Activated naive CD4-positive, alpha-beta T cell treated with anti-CD3 and anti-CD28 coated beads for 36 hours (primary cell): ENCODE data around the gene LIF. TPM values are rescaled to one million over a fixed set of nuclear protein-coding genes. Genes with fewer than 3 reads are reported as not detected.

Experiments used
- CTCF ChIA-PET: fragments of 350-600 bp; sonication (Branson Sonifier 250); formaldehyde crosslinking; loops from one replicate; lab custom pipeline; 2021; ENCODE audit warnings: antibody characterized with exemption; lab: Charles Lee
- DNase-seq: peaks from one replicate; pipeline ENCODE4 v3.0.0-alpha.2; 2020
- H3K27ac Mint-ChIP-seq: one replicate; pipeline ENCODE4 v1.8.0; 2021; ENCODE audit warnings: mild to moderate bottlenecking, mixed read lengths
- H3K27me3 Mint-ChIP-seq: one replicate; pipeline ENCODE4 v1.8.0; 2021; ENCODE audit warnings: low read depth, mixed read lengths
- H3K36me3 Mint-ChIP-seq: one replicate; pipeline ENCODE4 v1.8.0; 2021; ENCODE audit warnings: low read depth, mixed read lengths
- H3K4me1 Mint-ChIP-seq: one replicate; pipeline ENCODE4 v1.8.0; 2021; ENCODE audit warnings: low read depth, mixed read lengths
- H3K4me3 Mint-ChIP-seq: one replicate; pipeline ENCODE4 v1.8.0; 2021; ENCODE audit warnings: mild to moderate bottlenecking, moderate library complexity, mixed read lengths
- H3K9me3 Mint-ChIP-seq: one replicate; pipeline ENCODE4 v1.8.0; 2021; ENCODE audit warnings: mixed read lengths
- intact Hi-C: fragments of 100-400 bp; cut with micrococcal nuclease; formaldehyde crosslinking; loops from one replicate; pipeline ENCODE4 v1.15.1; 2023
- total RNA-seq, 2 experiments: library from RNA; stranded (reverse); gene quantifications; one replicate each; pipeline ENCODE4 v1.2.3, GENCODE V29; 2021

Gene LIF
- total RNA-seq, 2 experiments from 2014 or later: 111 to 115 TPM

GRCh38 chr22:30289141-30289979 lies 42.8 kb upstream of the LIF start, which contains the start of gene CASTOR1:
TSS of gene CASTOR1 (minus strand) at chr22:30289505. CDS start at chr22:30289497, 8 bp downstream.
- H3K27ac Mint-ChIP-seq: peak within 1 kb of the TSS; percentile 8
- peak within 1 kb of the TSS; percentile 77 for H3K4me3 Mint-ChIP-seq
- peak; percentile 93 for DNase-seq
- intact Hi-C loops: loop anchor here (1.0 to 2.0 kb wide), 4 partner anchors 15 to 135 kb away; partner anchors contain the start of genes SF3A1 and TBC1D10A
- no peaks in the 10 kb centered on the region for H3K9me3 Mint-ChIP-seq
- peaks cover 4% of the 10 kb centered on the region for H3K36me3 Mint-ChIP-seq
- H3K4me1 Mint-ChIP-seq: peaks cover 31% of the 10 kb centered on the region
- CTCF ChIA-PET: interaction anchor here (0.7 to 8.0 kb wide), 21 partner anchors 9 to 195 kb away, joined by 3 to 287 read pairs (median 14); partner anchors contain the start of genes RNF215, SEC14L2 and TBC1D10A
- H3K27me3 Mint-ChIP-seq: no peaks in the 10 kb centered on the region

- Mint-ChIP-seq H3K4me1 (peaks cover 26% of the 10 kb centered on the region), H3K36me3 (peaks cover under 1% of the 10 kb centered on the region), H3K9me3 (no peaks in the 10 kb centered on the region), H3K27me3 (no peaks in the 10 kb centered on the region), H3K4me3 (peak overlapping the region; percentile 77), H3K27ac (no peak overlapping the region)
- intact Hi-C loops: loop anchor here (1.0 to 2.0 kb wide), 4 partner anchors 16 to 136 kb away; partner anchors contain the start of genes SF3A1 and TBC1D10A
- CTCF ChIA-PET: interaction anchor here (0.6 to 8.0 kb wide), 60 partner anchors 9 to 1585 kb away, joined by 3 to 287 read pairs (median 6); partner anchors contain the start of genes CCDC157, OSM, RNF215 and SEC14L2
- DNase-seq: no peak
Measured at GRCh38 chr22:30288419-30289140, 42.0 kb upstream of the LIF start.

GRCh38 chr22:30287648-30288418 lies 41.3 kb upstream of the LIF start:
- intact Hi-C loops: loop anchor here (1.0 to 2.0 kb wide), 6 partner anchors 17 to 197 kb away; partner anchors contain the start of gene RNF215
- no peaks in the 10 kb centered on the region for H3K9me3 Mint-ChIP-seq
- peak; percentile 97 for DNase-seq
- peak overlapping the region; percentile 77 for H3K4me3 Mint-ChIP-seq
- H3K27ac Mint-ChIP-seq: no peak overlapping the region
- H3K4me1 Mint-ChIP-seq: peaks cover 30% of the 10 kb centered on the region
- CTCF ChIA-PET: interaction anchor here (0.6 to 8.0 kb wide), 63 partner anchors 8 to 1586 kb away, joined by 3 to 287 read pairs (median 5); partner anchors contain the start of genes CCDC157, OSM, RNF215 and SEC14L2
- H3K36me3 Mint-ChIP-seq: no peaks in the 10 kb centered on the region
- H3K27me3 Mint-ChIP-seq: no peaks in the 10 kb centered on the region

- no peaks in the 10 kb centered on the region for H3K9me3 Mint-ChIP-seq
- peaks cover 32% of the 10 kb centered on the region for H3K4me1 Mint-ChIP-seq
- CTCF ChIA-PET: interaction anchor here (0.7 to 8.0 kb wide), 53 partner anchors 9 to 294 kb away, joined by 3 to 287 read pairs (median 7); partner anchors contain the start of genes OSM, RNF215, SEC14L2 and TBC1D10A
- no peaks in the 10 kb centered on the region for H3K27me3 Mint-ChIP-seq
- peak; percentile 92 for DNase-seq
- no peaks in the 10 kb centered on the region for H3K36me3 Mint-ChIP-seq
- no peak overlapping the region for H3K27ac Mint-ChIP-seq
- no peak overlapping the region for H3K4me3 Mint-ChIP-seq
- intact Hi-C loops: loop anchor here (1.0 kb wide), 5 partner anchors 24 to 198 kb away; partner anchors contain the start of gene RNF215
Measured at GRCh38 chr22:30286813-30287647, 40.5 kb upstream of the LIF start.

GRCh38 chr22:30286331-30286730 lies 39.8 kb upstream of the LIF start:
- Mint-ChIP-seq H3K36me3 (no peaks in the 10 kb centered on the region), H3K4me3 (no peak overlapping the region), H3K9me3 (no peaks in the 10 kb centered on the region), H3K27ac (no peak overlapping the region), H3K4me1 (peaks cover 28% of the 10 kb centered on the region), H3K27me3 (no peaks in the 10 kb centered on the region)
- intact Hi-C loops: no loop called here
- DNase-seq: no peak
- CTCF ChIA-PET: interaction anchor here (0.6 to 8.0 kb wide), 12 partner anchors 9 to 181 kb away, joined by 3 to 287 read pairs (median 5); partner anchors contain the start of gene RNF215

- Mint-ChIP-seq H3K4me1 (peaks cover 26% of the 10 kb centered on the region), H3K9me3 (no peaks in the 10 kb centered on the region), H3K4me3 (no peak overlapping the region), H3K27ac (no peak overlapping the region), H3K27me3 (no peaks in the 10 kb centered on the region), H3K36me3 (no peaks in the 10 kb centered on the region)
- intact Hi-C loops: no loop called here
- CTCF ChIA-PET: interaction anchor here (0.6 to 8.0 kb wide), 13 partner anchors 8 to 180 kb away, joined by 3 to 287 read pairs (median 5); partner anchors contain the start of gene RNF215
- DNase-seq: no peak
Measured at GRCh38 chr22:30285846-30286200, 39.3 kb upstream of the LIF start.

DNA sequence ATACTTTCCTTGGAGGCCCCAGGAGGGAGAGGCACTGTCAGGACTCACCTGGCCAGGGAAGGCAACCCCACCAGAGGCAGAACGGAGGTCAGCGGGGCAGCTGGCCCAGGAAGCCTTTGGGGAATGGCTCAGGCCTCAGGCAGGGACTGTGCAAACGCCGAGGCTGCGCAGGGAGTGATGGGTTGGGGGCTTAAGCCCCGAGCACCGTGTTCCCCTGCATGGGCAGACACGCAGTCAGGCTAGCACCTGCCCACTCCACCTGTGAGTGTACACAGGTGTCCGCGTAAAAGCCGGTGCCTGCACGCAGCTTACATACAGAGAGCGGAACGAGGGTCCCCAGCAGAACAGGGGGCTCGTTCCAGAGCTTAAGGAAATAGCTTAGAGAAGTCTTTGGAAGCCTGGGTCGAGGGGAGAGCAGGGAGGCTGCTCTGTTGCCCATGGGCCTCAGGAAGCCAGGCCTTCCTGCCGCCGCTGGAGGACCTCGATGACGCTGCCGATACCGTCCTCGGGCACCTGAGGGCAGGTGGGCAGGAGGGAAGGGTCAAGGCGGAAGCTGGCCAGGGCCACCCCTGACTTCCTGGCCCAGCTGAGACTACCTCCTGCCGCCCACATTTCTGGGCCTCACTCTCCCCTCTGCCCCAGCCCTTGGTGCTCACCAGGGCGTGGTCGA lies 38.8 kb upstream of the LIF start:
- CTCF ChIA-PET: interaction anchor here (0.6 to 8.0 kb wide), 11 partner anchors 8 to 180 kb away, joined by 3 to 287 read pairs (median 5); partner anchors contain the start of gene RNF215
- Mint-ChIP-seq H3K27me3 (no peaks in the 10 kb centered on the region), H3K36me3 (no peaks in the 10 kb centered on the region), H3K4me3 (no peak overlapping the region), H3K27ac (no peak overlapping the region), H3K9me3 (no peaks in the 10 kb centered on the region), H3K4me1 (peaks cover 21% of the 10 kb centered on the region)
- no peak for DNase-seq
- intact Hi-C loops: no loop called here

- no peak for DNase-seq
- Mint-ChIP-seq H3K36me3 (no peaks in the 10 kb centered on the region), H3K4me1 (peaks cover 15% of the 10 kb centered on the region), H3K27me3 (no peaks in the 10 kb centered on the region), H3K9me3 (no peaks in the 10 kb centered on the region), H3K27ac (no peak overlapping the region), H3K4me3 (no peak overlapping the region)
- CTCF ChIA-PET: interaction anchor here (1.3 to 8.0 kb wide), 4 partner anchors 20 to 179 kb away, joined by 3 to 287 read pairs (median 106); partner anchors contain the start of gene RNF215
- intact Hi-C loops: no loop called here
Measured at GRCh38 chr22:30284666-30285065, 38.1 kb upstream of the LIF start.

GRCh38 chr22:30284172-30284571 lies 37.6 kb upstream of the LIF start:
- intact Hi-C loops: no loop called here
- no peaks in the 10 kb centered on the region for H3K36me3 Mint-ChIP-seq
- H3K27me3 Mint-ChIP-seq: no peaks in the 10 kb centered on the region
- H3K9me3 Mint-ChIP-seq: no peaks in the 10 kb centered on the region
- no peak for DNase-seq
- H3K4me3 Mint-ChIP-seq: no peak overlapping the region
- CTCF ChIA-PET: interaction anchor here (1.3 to 7.9 kb wide), 4 partner anchors 20 to 178 kb away, joined by 3 to 137 read pairs (median 40); no protein-coding TSS in a partner anchor
- peaks cover 15% of the 10 kb centered on the region for H3K4me1 Mint-ChIP-seq
- no peak overlapping the region for H3K27ac Mint-ChIP-seq

- peaks cover 13% of the 10 kb centered on the region for H3K4me1 Mint-ChIP-seq
- no peak for DNase-seq
- no peaks in the 10 kb centered on the region for H3K27me3 Mint-ChIP-seq
- H3K9me3 Mint-ChIP-seq: no peaks in the 10 kb centered on the region
- no peaks in the 10 kb centered on the region for H3K36me3 Mint-ChIP-seq
- H3K4me3 Mint-ChIP-seq: no peak overlapping the region
- intact Hi-C loops: no loop called here
- no peak overlapping the region for H3K27ac Mint-ChIP-seq
- CTCF ChIA-PET: interaction anchor here (0.6 to 7.9 kb wide), 5 partner anchors 11 to 178 kb away, joined by 3 to 137 read pairs (median 3); no protein-coding TSS in a partner anchor
Measured at GRCh38 chr22:30283342-30283741, 36.8 kb upstream of the LIF start.
